T-helper 22 cell (primary cell): Measurements from ENCODE around the gene TOX2.

Experiments used
- DNase-seq: peaks from one replicate; pipeline ENCODE4 v3.0.0-alpha.2; 2020; ENCODE audit warnings: low read depth

TOX2 gene

DNA sequence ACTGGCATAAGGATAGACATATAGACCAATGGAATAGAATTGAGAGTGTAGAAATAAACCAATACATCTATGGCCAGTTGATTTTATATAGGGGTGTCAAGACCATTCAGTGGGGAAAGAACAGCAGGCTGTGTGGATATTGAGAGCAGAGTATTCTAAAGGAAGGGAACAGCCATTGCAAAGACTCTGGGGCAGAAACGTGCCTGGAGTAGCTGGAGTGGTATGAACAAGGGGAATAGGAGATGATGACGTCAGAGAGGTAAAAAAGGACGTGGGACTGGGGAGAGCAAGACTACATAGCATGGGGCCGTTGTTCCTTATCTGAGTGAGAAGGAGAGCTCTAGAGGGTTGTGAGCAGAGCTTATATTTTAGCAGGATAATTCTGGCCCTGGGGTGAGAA is 85.2 kb downstream of the TOX2 start:
- DNase-seq: no peak

DNA sequence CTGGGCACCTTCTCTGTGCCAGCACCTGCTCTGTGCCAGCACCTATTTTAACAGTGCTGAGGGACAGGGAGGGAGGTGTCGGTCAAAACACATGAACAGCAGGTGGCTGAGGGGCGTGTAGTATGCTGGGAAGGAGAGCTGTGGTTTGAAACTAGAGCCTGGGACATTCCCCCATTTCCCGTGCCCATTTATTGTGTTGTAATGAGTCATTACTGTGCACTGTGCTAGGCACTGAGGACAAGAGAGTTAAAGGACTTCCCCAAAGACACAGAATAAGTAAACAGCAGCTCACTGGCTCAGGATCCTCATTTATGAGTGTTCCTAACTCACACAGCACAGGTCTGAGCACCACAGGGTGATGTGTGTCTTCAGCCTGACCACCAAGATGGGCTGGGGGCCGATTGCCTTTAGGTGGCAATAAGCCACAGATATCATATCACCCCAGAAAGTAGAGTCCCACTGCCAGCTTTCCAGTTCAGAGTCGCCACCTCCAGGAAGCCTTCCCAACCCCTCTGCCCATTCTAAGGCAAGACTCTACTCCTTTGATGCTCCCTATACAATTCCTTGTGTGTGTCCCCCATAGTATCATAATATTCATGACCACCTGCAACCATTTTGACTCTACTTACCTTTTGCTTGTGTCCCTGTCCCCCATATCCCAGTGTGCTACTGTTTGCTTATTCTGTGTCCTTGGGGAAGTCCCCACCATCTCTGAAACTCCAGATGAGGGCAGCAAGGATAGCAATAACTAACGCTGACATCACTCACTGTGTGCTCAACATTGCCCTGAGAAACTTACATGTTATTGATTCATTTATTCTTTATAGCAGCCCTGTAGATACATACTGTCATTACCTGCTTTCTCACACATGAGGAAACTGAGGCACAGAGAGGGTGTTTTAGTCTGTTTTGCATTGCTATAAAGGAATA is 87.3 kb downstream of the TOX2 start:
- no peak for DNase-seq

DNA sequence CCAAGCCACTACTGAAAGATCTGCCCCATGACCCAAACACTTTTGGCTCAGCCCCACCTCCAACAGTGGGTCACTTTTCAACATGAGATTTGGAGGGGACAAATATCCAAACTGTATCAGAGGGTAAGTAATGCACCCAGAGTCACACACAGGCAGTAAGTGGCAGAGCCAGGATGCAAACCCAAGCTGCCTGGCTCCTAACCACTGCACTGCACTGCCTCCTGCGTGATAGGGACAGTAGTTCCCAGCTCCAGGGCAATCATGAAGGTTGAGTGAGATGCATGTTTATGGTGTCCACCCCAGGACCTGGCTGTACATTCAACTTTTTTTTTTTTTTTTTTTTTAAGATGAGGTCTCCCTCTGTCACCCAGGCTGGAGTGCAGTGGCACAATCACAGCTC is 88.2 kb downstream of the TOX2 start:
- DNase-seq: no peak

DNA sequence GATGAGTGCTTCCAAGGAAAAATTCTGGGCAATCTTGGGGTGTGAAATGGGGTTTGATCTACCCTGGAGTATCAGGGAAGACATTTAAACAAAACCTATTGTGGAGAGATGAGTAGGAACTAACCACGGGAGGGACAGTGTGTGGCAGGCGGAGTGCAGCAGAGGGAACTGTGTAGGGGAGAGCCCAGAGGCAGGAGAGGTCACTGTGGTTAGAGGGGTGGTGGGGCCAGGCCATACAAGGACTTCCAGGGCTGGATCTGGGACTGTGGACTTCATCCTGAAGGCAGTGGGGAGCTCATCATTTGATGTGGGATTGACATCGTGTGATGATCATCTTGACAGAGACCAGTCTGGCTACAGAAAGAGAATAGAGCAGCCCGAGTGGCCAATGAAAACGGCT is 89.0 kb downstream of the TOX2 start:
- no peak for DNase-seq

DNA sequence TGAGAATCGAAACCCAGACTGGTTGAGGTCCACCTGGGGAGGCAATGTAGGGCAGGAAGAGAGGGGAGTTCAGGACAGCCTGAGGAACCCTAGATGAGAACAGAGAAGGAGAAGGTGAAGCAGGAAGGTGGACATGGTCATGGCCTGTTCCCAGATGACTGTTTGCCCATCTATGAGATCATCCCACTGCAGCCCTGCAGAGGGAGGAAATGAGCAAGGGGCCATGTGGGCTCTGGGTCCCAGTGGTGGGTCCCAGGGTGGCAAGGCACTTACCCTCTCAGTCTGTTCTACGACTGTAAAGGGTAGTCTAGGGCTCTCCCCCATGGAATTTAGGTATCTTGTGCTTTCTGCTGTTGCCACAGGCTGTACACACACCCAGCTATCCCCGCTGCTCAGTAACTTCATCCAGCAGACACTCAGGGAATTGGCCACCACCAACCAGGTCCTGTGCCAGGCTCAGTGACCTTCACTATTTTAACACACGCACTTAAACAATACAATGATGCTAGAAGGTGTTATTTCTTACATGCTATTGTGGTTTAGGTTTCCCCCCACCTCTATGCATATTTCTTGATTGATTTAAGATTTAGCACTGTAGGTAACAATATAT is 89.8 kb downstream of the TOX2 start:
- DNase-seq: no peak

- DNase-seq: no peak
Observed at GRCh38 chr20:44005661-44006060, 91.0 kb downstream of the TOX2 start.

- DNase-seq: no peak
Observed at GRCh38 chr20:44006126-44006525, 91.5 kb downstream of the TOX2 start.

DNA sequence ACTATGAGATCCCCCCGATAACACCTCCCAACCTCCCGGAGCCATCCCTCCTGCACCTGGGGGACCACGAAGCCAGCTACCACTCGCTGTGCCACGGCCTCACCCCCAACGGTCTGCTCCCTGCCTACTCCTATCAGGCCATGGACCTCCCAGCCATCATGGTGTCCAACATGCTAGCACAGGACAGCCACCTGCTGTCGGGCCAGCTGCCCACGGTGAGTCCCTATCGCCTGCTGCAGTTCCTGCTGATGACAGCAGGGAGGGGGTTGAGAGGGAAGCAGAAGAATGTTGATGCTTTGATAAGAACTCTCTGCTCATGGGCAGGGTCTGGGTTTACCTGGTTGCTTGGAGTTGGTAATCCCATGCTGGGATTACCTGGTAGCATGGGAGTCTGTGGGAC is 91.9 kb downstream of the TOX2 start:
- no peak for DNase-seq

DNA sequence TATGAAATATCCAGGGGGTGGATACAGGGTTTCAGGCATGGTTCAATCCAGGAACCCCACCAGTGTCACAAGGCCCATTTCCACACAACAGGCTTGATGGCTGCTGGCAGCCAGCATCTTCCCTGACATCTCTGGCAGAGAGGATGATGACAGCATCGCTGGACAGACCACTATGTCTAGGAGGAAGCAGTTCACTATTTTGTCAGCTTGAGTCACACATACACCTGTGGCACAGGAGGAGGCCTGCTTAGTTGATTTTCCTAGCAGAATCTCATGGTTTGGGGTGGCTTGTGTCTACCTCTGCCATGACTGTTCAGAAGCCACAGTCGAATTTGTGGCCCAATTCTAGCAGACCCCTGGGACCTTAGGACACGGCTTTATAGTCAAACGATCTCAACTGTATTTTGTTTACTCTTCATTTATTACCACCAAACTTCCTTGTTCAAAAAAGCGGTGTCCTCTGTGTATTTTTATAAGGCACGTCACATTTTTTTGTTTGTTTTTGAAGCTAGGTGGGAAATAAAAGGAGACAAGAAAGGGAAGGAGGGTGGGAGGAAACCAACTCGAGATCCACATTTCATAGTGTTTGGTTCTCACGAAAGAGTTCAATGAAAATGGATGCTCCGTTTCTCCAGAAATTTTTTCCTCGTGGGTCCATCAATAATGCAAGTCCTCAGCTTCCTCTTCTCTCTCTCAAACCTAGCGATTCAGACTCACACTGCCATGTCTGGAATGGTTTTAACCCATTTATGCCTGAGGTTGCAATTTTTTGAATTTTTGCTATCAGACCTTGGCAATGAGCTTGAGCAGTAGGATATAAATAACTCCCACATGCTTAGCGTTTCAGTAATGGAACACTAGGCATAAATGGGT is 94.4 kb downstream of the TOX2 start:
- DNase-seq: no peak

DNA sequence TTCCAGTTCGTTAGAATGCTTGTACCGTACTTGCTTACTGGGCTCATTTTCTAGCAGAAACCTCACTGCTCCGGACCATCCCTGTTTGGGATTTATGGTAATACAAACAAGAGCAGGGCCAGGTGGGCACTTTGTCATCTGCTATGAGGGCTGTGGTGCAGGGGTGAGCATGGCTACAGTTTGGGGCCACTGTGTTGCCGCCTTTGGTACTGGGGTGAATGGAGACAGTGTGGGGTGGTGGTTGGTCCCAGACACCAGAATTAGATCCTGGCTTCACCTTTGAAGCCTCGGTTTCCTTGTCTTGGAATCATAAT is 95.0 kb downstream of the TOX2 start:
- no peak for DNase-seq

DNA sequence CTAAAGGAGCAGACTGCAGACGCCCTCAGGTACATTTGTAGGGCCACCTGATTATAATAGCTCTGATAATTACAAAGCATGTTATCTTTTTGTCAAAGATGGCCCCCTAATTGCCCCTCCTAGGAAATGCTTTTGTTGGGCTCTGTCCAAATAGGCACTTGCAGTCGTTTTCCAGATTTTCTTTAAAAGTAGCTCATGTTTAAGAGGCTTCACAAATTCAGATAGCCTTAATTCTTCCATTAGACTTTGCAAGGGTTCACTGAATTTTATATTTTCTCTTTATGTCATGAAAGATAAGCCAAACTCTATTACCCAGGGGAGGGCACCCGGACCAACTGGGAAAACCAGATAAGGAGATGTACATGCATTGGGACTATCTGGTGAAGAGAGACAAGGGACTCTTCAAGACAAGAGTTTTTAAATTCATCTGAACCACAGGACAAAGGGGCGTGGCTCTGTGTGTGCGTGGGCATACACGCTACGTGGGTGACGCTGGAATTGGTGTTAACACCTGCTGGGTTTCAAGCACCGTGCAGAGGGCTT is 95.6 kb downstream of the TOX2 start:
- DNase-seq: no peak

- DNase-seq: no peak
Observed at GRCh38 chr20:44011251-44011940, 96.7 kb downstream of the TOX2 start.

GRCh38 chr20:44012466-44013226 is 98.0 kb downstream of the TOX2 start:
- no peak for DNase-seq

DNA sequence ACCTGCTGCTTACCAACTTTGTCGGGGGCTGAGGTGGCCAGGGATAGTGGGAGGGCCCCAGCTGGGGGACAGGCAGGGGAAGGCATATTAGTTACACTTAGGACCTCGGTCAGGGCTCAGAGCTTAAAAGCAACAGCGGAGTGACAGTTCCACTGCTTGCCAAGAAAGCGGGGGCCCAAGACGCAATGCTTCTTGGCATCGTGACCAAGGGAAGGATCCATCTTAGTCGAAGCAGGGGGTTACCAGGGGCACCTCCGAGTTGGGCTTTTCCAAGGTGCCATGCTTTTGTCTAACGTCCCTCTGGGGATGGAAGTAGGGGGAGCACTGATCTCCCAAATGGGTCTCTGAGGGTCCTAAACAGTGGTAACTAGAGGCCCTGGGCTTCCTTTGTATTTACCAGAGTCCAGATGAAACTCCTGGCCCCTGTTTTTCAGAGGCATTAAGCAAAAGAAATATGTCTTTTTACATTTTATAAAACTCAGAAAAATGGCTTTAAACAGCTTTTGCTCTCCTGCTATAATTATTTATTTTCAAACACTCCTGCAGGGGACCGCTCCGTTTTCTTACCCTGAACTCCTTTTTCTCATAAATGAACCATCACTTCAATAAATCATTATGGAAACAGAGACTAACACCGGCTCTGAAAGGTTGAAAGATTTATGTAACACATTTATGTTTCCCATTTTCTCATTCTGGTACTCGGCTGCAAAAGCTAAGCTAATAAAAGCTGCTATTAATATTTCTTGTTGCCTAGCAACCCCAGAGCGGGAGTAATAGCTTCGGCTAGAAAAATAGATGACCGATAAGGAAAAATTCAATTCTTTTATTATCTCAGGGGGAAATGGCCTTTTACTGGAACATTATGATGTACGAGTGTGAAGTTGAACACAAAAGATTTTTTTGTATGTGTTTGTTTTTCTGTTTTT is 100.4 kb downstream of the TOX2 start:
- DNase-seq: no peak

DNA sequence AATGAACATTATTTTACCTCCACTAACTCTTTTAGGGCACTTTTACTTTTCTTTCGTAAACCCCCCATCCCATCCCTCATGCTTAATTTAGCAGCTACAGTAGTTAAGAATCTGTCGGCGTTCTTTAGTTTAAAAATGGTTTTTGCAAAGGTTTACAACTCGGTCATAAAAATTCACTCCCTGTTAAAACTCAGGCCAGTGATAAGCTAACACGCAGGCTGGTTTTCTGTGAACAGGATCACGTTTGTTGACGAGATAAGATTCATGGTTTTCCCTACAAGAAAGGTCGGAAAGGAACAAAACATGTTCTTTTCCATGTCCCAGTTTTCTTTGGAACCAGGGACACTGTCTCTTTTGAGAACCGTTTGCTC is 101.1 kb downstream of the TOX2 start:
- no peak for DNase-seq

- DNase-seq: no peak
Observed at GRCh38 chr20:44016525-44016924, 101.9 kb downstream of the TOX2 start.

GRCh38 chr20:44017211-44017610 is 102.6 kb downstream of the TOX2 start:
- no peak for DNase-seq

DNA sequence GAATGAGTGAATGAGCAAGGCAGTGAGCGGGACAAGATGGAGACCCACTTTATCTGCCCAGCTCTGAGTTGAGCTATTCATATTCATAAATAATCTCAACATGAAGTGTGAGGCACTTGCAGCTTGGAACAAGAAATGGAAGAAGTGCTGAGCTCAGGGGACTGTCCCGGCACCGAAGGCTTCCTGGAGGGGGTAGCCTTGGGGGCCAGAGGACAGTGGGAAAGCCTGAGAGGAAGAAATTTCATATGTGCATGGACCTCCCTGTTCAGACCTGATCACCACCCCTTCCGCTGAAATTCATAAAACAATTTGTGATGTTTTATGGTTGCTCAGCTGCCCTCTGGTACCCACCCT is 103.2 kb downstream of the TOX2 start:
- no peak for DNase-seq

- no peak for DNase-seq
Observed at GRCh38 chr20:44018259-44018941, 103.7 kb downstream of the TOX2 start.
